Superior temporal gyrus (tissue), 1 donor: ENCODE measurements around the gene CMTM4.
"Not testable (repeated sequence)": the region's sequence is repeated elsewhere in the genome, so short reads cannot be mapped to it uniquely, and the experiment has no call there.

ENCODE experiments used
- DNase-seq: peaks from one replicate; pipeline ENCODE4 v3.0.0-alpha.2; 2016; ENCODE audit errors: extremely low spot score

CMTM4 gene

GRCh38 chr16:66616169-66616568, 80.4 kb downstream of the CMTM4 start:
- DNase-seq, result no peak

GRCh38 chr16:66614161-66614802, 82.3 kb downstream of the CMTM4 start:
- DNase-seq, result no peak

- peak; percentile 21 for DNase-seq
Observed at GRCh38 chr16:66612422-66612821, 84.1 kb downstream of the CMTM4 start.

- DNase-seq, result not testable (repeated sequence)
Observed at GRCh38 chr16:66611911-66612310, 84.6 kb downstream of the CMTM4 start.

GRCh38 chr16:66610111-66610820, 86.3 kb downstream of the CMTM4 start:
- no peak for DNase-seq

- no peak for DNase-seq
Observed at GRCh38 chr16:66609139-66609510, 87.4 kb downstream of the CMTM4 start.

GRCh38 chr16:66608241-66609138, 88.1 kb downstream of the CMTM4 start:
- peak; percentile 82 for DNase-seq

GRCh38 chr16:66605979-66606751, 90.4 kb downstream of the CMTM4 start:
- no peak for DNase-seq

- no peak for DNase-seq
Observed at GRCh38 chr16:66605177-66605978, 91.2 kb downstream of the CMTM4 start.

- DNase-seq, result no peak
Observed at GRCh38 chr16:66604376-66605176, 92.0 kb downstream of the CMTM4 start, which contains the start of gene CMTM3. CMTM3 (plus strand) TSS chr16:66604704; CDS start chr16:66604806, 102 bp downstream.

- DNase-seq, result no peak
Observed at GRCh38 chr16:66603537-66604375, 92.8 kb downstream of the CMTM4 start.

GRCh38 chr16:66601471-66601870, 95.1 kb downstream of the CMTM4 start:
- DNase-seq, result no peak

- no peak for DNase-seq
Observed at GRCh38 chr16:66600477-66600876, 96.1 kb downstream of the CMTM4 start.

GRCh38 chr16:66599726-66600125, 96.8 kb downstream of the CMTM4 start:
- DNase-seq, result no peak

GRCh38 chr16:66598111-66598510, 98.4 kb downstream of the CMTM4 start:
- no peak for DNase-seq

- DNase-seq, result no peak
Observed at GRCh38 chr16:66596986-66597848, 99.3 kb downstream of the CMTM4 start.

GRCh38 chr16:66596559-66596958, 100.0 kb downstream of the CMTM4 start:
- not testable (repeated sequence) for DNase-seq

GRCh38 chr16:66594739-66595138, 101.8 kb downstream of the CMTM4 start:
- DNase-seq, result no peak
